Osteoblast (primary cell): ENCODE results near the gene CGGBP1. TPM values are rescaled to one million over a fixed set of nuclear protein-coding genes. Genes with fewer than 3 reads are reported as not detected.
"Not testable (repeated sequence)": the region's sequence is repeated elsewhere in the genome, so short reads cannot be mapped to it uniquely, and the experiment has no call there.

Experiments used
- DNase-seq: peaks from one replicate; pipeline ENCODE4 v3.0.0; 2011; ENCODE audit warnings: low spot score, mixed read lengths; ENCODE audit not compliant: insufficient read length; ENCODE audit errors: missing footprints
- H2AFZ ChIP-seq: 2 replicates; pipeline ENCODE4 v1.6.0; 2011; ENCODE audit warnings: mild to moderate bottlenecking, low read length
- H3K27ac ChIP-seq: 2 replicates; pipeline ENCODE4 v1.5.1; 2011; ENCODE audit warnings: mild to moderate bottlenecking, low read depth, low read length, moderate library complexity
- H3K27me3 ChIP-seq: 2 replicates; pipeline ENCODE4 v1.6.0; 2012; ENCODE audit warnings: mild to moderate bottlenecking, control low read depth, inconsistent platforms, low read length, moderate library complexity; ENCODE audit not compliant: insufficient read depth
- H3K36me3 ChIP-seq: 2 replicates; pipeline ENCODE4 v1.5.1; 2011; ENCODE audit warnings: mild to moderate bottlenecking, low read length, control low read depth, moderate library complexity; ENCODE audit not compliant: insufficient read depth
- H3K4me1 ChIP-seq: 2 replicates; pipeline ENCODE4 v1.5.1; 2011; ENCODE audit warnings: mild to moderate bottlenecking, low read length, control low read depth, moderate library complexity; ENCODE audit not compliant: insufficient read depth
- H3K4me2 ChIP-seq: 2 replicates; pipeline ENCODE4 v1.6.0; 2011; ENCODE audit warnings: mild to moderate bottlenecking, low read length; ENCODE audit not compliant: insufficient read depth
- H3K4me3 ChIP-seq: fragments of 200-600 bp; sonication (generic); 3 replicates; pipeline ENCODE4 v1.5.1; 2012; ENCODE audit warnings: mild to moderate bottlenecking, low read length, inconsistent platforms; ENCODE audit not compliant: insufficient read depth
- H3K79me2 ChIP-seq: 2 replicates; pipeline ENCODE4 v1.6.0; 2012; ENCODE audit warnings: mild to moderate bottlenecking, low read length, control low read depth, inconsistent platforms; ENCODE audit not compliant: insufficient read depth
- H3K9me3 ChIP-seq: 2 replicates; pipeline ENCODE4 v1.5.1; 2011; ENCODE audit warnings: low read depth, low read length, control low read depth
- H4K20me1 ChIP-seq: 2 replicates; pipeline ENCODE4 v1.6.0; 2012; ENCODE audit warnings: mild to moderate bottlenecking, low read length, control low read depth; ENCODE audit not compliant: insufficient read depth
- total RNA-seq: library from RNA; depleted of rRNA; stranded (reverse); fragments of >200 nt; gene quantifications from 2 replicates; pipeline ENCODE4 v1.2.3, GENCODE V29; 2012
- TF ChIP-seq, protein P1 (sequence below): IDR thresholded peaks from 2 replicates; pipeline ENCODE4 v1.5.1; 2011; ENCODE audit warnings: mild to moderate bottlenecking, low read depth, low read length, moderate library complexity; ENCODE audit errors: extremely low read depth

Gene CGGBP1
- total RNA-seq, 1 donor: 107 TPM

GRCh38 chr3:88028876-88029275, 29.9 kb downstream of the CGGBP1 start:
- H3K4me1 ChIP-seq: peaks cover 17% of the 10 kb centered on the region
- H3K4me3 ChIP-seq: no peak overlapping the region
- TF ChIP-seq, protein P1, sequence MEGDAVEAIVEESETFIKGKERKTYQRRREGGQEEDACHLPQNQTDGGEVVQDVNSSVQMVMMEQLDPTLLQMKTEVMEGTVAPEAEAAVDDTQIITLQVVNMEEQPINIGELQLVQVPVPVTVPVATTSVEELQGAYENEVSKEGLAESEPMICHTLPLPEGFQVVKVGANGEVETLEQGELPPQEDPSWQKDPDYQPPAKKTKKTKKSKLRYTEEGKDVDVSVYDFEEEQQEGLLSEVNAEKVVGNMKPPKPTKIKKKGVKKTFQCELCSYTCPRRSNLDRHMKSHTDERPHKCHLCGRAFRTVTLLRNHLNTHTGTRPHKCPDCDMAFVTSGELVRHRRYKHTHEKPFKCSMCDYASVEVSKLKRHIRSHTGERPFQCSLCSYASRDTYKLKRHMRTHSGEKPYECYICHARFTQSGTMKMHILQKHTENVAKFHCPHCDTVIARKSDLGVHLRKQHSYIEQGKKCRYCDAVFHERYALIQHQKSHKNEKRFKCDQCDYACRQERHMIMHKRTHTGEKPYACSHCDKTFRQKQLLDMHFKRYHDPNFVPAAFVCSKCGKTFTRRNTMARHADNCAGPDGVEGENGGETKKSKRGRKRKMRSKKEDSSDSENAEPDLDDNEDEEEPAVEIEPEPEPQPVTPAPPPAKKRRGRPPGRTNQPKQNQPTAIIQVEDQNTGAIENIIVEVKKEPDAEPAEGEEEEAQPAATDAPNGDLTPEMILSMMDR: no peak
- no peaks in the 10 kb centered on the region for H3K9me3 ChIP-seq
- DNase-seq: no peak
- H3K36me3 ChIP-seq: no peaks in the 10 kb centered on the region
- no peaks in the 10 kb centered on the region for H4K20me1 ChIP-seq
- H3K27me3 ChIP-seq: no peaks in the 10 kb centered on the region
- no peaks in the 10 kb centered on the region for H3K79me2 ChIP-seq
- no peak overlapping the region for H3K27ac ChIP-seq
- H2AFZ ChIP-seq: no peak overlapping the region
- H3K4me2 ChIP-seq: no peak overlapping the region

GRCh38 chr3:88025001-88025552, 33.7 kb downstream of the CGGBP1 start:
- no peaks in the 10 kb centered on the region for H3K9me3 ChIP-seq
- no peaks in the 10 kb centered on the region for H3K79me2 ChIP-seq
- TF ChIP-seq, protein P1: no peak
- no peak overlapping the region for H2AFZ ChIP-seq
- no peak overlapping the region for H3K27ac ChIP-seq
- DNase-seq: peak; percentile 18
- H3K27me3 ChIP-seq: no peaks in the 10 kb centered on the region
- H3K4me2 ChIP-seq: no peak overlapping the region
- no peak overlapping the region for H3K4me3 ChIP-seq
- H4K20me1 ChIP-seq: no peaks in the 10 kb centered on the region
- H3K36me3 ChIP-seq: no peaks in the 10 kb centered on the region
- no peaks in the 10 kb centered on the region for H3K4me1 ChIP-seq

GRCh38 chr3:88019024-88019423, 39.8 kb downstream of the CGGBP1 start:
- Histone ChIP-seq H3K79me2 (no peaks in the 10 kb centered on the region), H3K27ac (no peak overlapping the region), H3K4me1 (no peaks in the 10 kb centered on the region), H2AFZ (no peak overlapping the region), H3K9me3 (no peaks in the 10 kb centered on the region), H3K27me3 (no peaks in the 10 kb centered on the region), H3K4me3 (no peak overlapping the region), H4K20me1 (no peaks in the 10 kb centered on the region), H3K4me2 (no peak overlapping the region), H3K36me3 (no peaks in the 10 kb centered on the region)
- TF ChIP-seq, protein P1: no peak
- no peak for DNase-seq

GRCh38 chr3:88015656-88016055, 43.1 kb downstream of the CGGBP1 start:
- H3K4me2 ChIP-seq, H3K4me1 ChIP-seq, H3K36me3 ChIP-seq, H3K9me3 ChIP-seq, H3K79me2 ChIP-seq, H2AFZ ChIP-seq, H4K20me1 ChIP-seq, DNase-seq, H3K27me3 ChIP-seq, H3K27ac ChIP-seq, H3K4me3 ChIP-seq: not testable (repeated sequence)
